Neural crest cell (in vitro differentiated cells): ENCODE data around the gene ABCC3. TPM values are rescaled to one million over a fixed set of nuclear protein-coding genes. Genes with fewer than 3 reads are reported as not detected.

Experiments
- DNase-seq: peaks from one replicate; pipeline ENCODE4 v3.0.0; 2021; ENCODE audit warnings: low read depth, mixed read lengths, low spot score
- H3K27ac Mint-ChIP-seq: one replicate; pipeline ENCODE4 v1.8.0; 2021; ENCODE audit warnings: mild to moderate bottlenecking, mixed read lengths; ENCODE audit not compliant: unreplicated experiment
- H3K27me3 Mint-ChIP-seq: 2 replicates; pipeline ENCODE4 v1.8.0; 2021; ENCODE audit warnings: low read depth, mild to moderate bottlenecking, mixed read lengths
- H3K36me3 Mint-ChIP-seq: 2 replicates; pipeline ENCODE4 v1.8.0; 2021; ENCODE audit warnings: low read depth, mild to moderate bottlenecking, mixed read lengths
- H3K4me1 Mint-ChIP-seq: 2 replicates; pipeline ENCODE4 v1.8.0; 2021; ENCODE audit warnings: mixed read lengths
- H3K4me3 Mint-ChIP-seq: one replicate; pipeline ENCODE4 v1.8.0; 2021; ENCODE audit warnings: mild to moderate bottlenecking, mixed read lengths
- H3K9me3 Mint-ChIP-seq: 2 replicates; pipeline ENCODE4 v1.8.0; 2021; ENCODE audit warnings: mixed read lengths
- total RNA-seq: library from RNA; stranded (reverse); gene quantifications from 2 replicates; pipeline ENCODE4 v1.2.1, GENCODE V29; 2021
- TF ChIP-seq, protein P1 (sequence below): fragments of 200-600 bp; sonication (generic); conservative IDR thresholded peaks from 2 replicates; pipeline ENCODE4 v1.5.0; 2021; ENCODE audit warnings: antibody characterized with exemption, mild to moderate bottlenecking

Gene ABCC3
- total RNA-seq, 1 donor from 2014 or later: not detected

DNA sequence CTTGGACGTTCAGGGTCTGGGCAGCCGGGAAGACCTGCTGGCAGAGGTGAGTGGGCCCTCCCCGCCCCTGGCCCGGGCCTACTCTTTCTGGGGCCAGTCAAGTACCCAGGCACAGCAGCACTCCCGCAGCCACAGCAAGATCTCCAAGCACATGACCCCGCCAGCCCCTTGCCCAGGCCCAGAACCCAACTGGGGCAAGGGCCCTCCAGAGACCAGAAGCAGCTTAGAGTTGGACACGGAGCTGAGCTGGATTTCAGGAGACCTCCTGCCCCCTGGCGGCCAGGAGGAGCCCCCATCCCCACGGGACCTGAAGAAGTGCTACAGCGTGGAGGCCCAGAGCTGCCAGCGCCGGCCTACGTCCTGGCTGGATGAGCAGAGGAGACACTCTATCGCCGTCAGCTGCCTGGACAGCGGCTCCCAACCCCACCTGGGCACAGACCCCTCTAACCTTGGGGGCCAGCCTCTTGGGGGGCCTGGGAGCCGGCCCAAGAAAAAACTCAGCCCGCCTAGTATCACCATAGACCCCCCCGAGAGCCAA lies 8.6 kb upstream of the ABCC3 start:
- no peak overlapping the region for H3K4me3 Mint-ChIP-seq
- no peaks in the 10 kb centered on the region for H3K9me3 Mint-ChIP-seq
- H3K27me3 Mint-ChIP-seq: peaks cover 52% of the 10 kb centered on the region
- H3K36me3 Mint-ChIP-seq: no peaks in the 10 kb centered on the region
- peaks cover 20% of the 10 kb centered on the region for H3K4me1 Mint-ChIP-seq
- TF ChIP-seq, protein P1, sequence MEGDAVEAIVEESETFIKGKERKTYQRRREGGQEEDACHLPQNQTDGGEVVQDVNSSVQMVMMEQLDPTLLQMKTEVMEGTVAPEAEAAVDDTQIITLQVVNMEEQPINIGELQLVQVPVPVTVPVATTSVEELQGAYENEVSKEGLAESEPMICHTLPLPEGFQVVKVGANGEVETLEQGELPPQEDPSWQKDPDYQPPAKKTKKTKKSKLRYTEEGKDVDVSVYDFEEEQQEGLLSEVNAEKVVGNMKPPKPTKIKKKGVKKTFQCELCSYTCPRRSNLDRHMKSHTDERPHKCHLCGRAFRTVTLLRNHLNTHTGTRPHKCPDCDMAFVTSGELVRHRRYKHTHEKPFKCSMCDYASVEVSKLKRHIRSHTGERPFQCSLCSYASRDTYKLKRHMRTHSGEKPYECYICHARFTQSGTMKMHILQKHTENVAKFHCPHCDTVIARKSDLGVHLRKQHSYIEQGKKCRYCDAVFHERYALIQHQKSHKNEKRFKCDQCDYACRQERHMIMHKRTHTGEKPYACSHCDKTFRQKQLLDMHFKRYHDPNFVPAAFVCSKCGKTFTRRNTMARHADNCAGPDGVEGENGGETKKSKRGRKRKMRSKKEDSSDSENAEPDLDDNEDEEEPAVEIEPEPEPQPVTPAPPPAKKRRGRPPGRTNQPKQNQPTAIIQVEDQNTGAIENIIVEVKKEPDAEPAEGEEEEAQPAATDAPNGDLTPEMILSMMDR: peak; percentile 83
- H3K27ac Mint-ChIP-seq: no peak overlapping the region
- DNase-seq: peak; percentile 75

DNA sequence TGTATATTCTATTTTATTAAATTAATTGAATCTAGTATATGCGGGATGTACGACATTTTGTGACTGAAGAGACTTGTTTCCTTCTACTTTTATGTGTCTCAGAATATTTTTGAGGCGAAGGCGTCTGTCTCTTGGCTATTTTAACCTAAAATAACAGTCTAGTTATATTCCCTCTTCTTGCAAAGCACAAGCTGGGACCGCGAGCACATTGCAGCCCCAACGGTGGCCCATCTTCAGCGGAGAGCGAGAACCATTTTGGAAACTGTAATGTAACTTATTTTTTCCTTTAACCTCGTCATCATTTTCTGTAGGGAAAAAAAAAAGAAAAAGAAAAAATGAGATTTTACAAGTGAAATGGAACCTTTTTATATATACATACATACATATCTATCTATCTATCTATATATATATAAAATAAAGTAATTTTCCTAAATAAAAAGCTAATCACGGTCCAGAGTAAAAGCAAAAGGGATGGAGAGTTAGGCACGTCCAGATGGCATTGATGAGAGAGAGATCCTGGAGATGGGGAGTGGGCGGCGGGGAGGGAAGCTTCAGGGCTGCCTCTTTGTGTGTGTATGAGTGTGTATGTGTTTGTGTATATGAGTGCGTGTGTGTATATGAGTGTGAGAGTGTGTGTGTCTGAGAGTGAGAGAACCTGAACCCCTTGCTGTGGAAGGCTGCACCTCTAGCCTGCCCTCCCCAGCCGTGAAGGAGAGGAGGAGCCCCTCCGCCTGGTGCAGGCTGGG lies 7.5 kb upstream of the ABCC3 start:
- no peak for DNase-seq
- H3K36me3 Mint-ChIP-seq: no peaks in the 10 kb centered on the region
- H3K9me3 Mint-ChIP-seq: no peaks in the 10 kb centered on the region
- TF ChIP-seq, protein P1: no peak
- no peak overlapping the region for H3K4me3 Mint-ChIP-seq
- no peak overlapping the region for H3K27ac Mint-ChIP-seq
- H3K27me3 Mint-ChIP-seq: peaks cover 53% of the 10 kb centered on the region
- H3K4me1 Mint-ChIP-seq: peaks cover 14% of the 10 kb centered on the region

DNA sequence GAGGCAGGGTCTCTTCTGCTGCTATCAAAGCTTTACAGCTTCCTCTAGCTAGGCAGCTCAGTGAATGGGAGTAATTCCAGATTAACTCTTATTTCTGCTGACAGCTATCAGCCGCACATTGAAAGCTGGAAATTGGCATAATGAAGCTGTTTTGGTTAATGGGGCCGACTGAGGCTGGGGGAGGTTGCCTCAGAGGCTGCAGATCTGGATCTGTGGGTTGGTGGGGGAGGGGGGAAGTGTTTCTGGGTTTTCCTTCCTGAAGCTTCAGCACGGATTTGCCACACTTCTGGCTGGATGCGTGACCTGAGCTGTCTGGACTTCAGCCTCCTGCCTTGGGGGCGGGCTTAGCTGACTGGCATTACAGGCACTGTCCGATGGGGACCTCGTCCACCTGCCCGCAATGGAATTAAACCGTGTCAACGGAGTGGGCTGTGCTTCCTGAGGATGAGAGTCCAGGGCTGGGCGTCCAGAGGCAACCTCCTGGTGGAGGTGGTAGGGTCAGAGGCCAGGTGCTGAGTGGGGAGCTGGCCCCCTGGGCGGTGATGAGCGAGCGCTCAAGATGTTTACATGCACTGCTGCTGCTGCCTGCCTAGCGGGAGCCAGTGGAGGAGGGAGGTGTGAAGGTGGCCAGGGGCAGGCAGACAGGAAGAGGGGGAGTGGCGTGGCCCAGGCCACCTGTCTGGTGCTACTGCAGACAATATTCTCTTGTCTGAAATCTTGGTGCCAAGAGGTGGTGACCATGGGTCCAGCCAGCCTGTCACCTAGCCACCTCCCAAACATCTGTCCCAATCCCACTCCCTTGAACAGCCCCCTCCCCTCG lies 6.7 kb upstream of the ABCC3 start:
- H3K4me3 Mint-ChIP-seq: no peak overlapping the region
- peak overlapping the region; percentile 50 for H3K27ac Mint-ChIP-seq
- no peak for DNase-seq

DNA sequence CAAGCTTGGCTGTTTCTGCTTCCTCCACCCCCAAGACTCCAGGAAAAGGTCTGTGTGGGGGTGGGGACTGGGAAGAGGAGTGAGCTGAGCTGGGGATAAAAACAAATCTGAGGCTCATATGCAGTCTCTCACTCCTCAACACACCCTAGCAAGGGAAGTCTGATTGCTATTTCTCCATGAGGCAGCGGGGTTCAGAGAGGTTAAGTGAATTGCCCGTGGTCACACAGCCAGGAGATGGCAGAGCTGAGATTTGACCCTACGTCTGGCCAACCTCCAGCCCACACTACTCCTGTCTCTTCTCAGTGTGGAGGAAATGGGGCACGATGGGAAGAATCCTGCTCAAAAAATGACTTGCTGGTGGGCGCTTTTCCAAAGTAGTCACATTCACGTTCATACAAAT lies 4.8 kb upstream of the ABCC3 start:
- Mint-ChIP-seq H3K4me1 (peaks cover 18% of the 10 kb centered on the region), H3K4me3 (no peak overlapping the region), H3K27me3 (peaks cover 75% of the 10 kb centered on the region), H3K27ac (no peak overlapping the region), H3K9me3 (no peaks in the 10 kb centered on the region), H3K36me3 (no peaks in the 10 kb centered on the region)
- DNase-seq: no peak
- TF ChIP-seq, protein P1: no peak

More for the DNA sequence above, 6.7 kb upstream of the ABCC3 start:
- peaks cover 14% of the 10 kb centered on the region for H3K4me1 Mint-ChIP-seq
- no peaks in the 10 kb centered on the region for H3K36me3 Mint-ChIP-seq
- H3K9me3 Mint-ChIP-seq: no peaks in the 10 kb centered on the region
- H3K27me3 Mint-ChIP-seq: peaks cover 59% of the 10 kb centered on the region
- TF ChIP-seq, protein P1: no peak

DNA sequence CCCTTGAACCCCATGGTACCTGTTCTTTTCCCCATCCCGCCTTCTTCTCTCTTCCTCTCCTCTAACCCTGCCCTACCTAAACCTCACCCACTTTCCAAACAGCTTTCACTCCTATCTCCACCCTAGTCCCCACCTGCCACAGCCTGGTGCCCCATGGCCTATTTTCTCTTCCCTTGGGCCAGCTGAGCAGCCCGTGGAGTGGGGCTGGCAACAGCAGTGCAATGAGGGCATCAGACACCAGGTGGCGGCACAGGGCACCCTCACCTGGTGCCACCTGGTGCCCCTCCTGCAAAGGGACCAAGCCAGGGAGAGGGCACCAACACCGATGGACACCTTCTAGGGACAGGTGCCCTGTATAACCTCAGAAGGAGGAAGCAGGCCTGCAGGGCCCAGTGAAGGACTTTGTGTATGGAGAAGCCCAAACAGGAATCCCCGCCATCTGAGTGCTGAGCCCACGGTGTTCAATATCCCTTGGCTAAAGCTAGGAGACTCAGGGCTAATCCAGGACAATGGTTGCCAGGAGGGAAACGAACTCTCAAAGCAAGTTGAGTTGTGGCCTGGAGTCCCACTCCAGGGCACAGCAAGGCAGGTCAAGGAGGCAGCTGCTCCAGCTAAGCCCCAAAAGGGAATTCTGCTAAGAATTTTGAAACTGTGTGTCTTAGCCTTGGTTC lies 4.0 kb upstream of the ABCC3 start:
- no peaks in the 10 kb centered on the region for H3K9me3 Mint-ChIP-seq
- no peak overlapping the region for H3K4me3 Mint-ChIP-seq
- DNase-seq: no peak
- H3K27me3 Mint-ChIP-seq: peaks cover 80% of the 10 kb centered on the region
- no peak overlapping the region for H3K27ac Mint-ChIP-seq
- TF ChIP-seq, protein P1: peak; percentile 70
- H3K36me3 Mint-ChIP-seq: no peaks in the 10 kb centered on the region
- H3K4me1 Mint-ChIP-seq: peaks cover 13% of the 10 kb centered on the region
